A549 (cell line): ENCODE measurements around the gene LRRC4B. TPM values are rescaled to one million over a fixed set of nuclear protein-coding genes. Genes with fewer than 3 reads are reported as not detected.
A peak's percentile ranks its signal among the peaks of the same experiment; 100 is the strongest.

ENCODE experiments used
- ATAC-seq, 2 experiments: fragments of 200-7000 bp in 1 of 2; fragments of >200 bp in 1 of 2; cut with Nextera tagmentation in 1 of 2; cut with Tn5 transposase in 1 of 2; 3 replicates each; pipeline versions ENCODE4 v1.8.0 to v1.9.1; 2018 to 2020; ENCODE audit warnings: mild to moderate bottlenecking in 1 of 2, moderate library complexity in 1 of 2
- CTCF ChIA-PET: fragments of 300-600 bp; sonication (Branson Sonifier 250); formaldehyde crosslinking; extraction: SDS; loops from one replicate; lab custom pipeline; 2021; ENCODE audit warnings: antibody characterized with exemption, inconsistent platforms; lab: Yijun Ruan, JAX
- POLR2A ChIA-PET: fragments of 350-600 bp; formaldehyde crosslinking; extraction: SDS; loops from one replicate; lab custom pipeline; 2021; ENCODE audit warnings: antibody characterized with exemption, inconsistent platforms; lab: Yijun Ruan, JAX
- DNase-seq, 2 experiments: peaks; one replicate each; pipeline versions ENCODE4 v3.0.0 to v3.0.0-alpha.2; 2011 to 2016; ENCODE audit warnings: low read depth in 1 of 2, low spot score in 1 of 2
- FAIRE-seq: peaks from 2 replicates; lab custom pipeline; 2011; peaks lifted over from hg19 to GRCh38; lab: Jason Lieb, UNC
- H3K27ac ChIP-seq, 2 experiments: fragments of >200 bp; sonication (Bioruptor Twin); formaldehyde crosslinking; 3 replicates each; pipeline ENCODE4 v1.5.1; 2016 to 2017
- H3K4me1 ChIP-seq: fragments of >200 bp; sonication (Bioruptor Twin); formaldehyde crosslinking; 3 replicates; pipeline ENCODE4 v1.6.1; 2016
- H3K4me2 ChIP-seq: fragments of >200 bp; sonication (Bioruptor Twin); formaldehyde crosslinking; 3 replicates; pipeline ENCODE4 v1.6.1; 2016
- H3K4me3 ChIP-seq: fragments of >200 bp; sonication (Bioruptor Twin); formaldehyde crosslinking; 3 replicates; pipeline ENCODE4 v1.5.1; 2016
- H3K9me3 ChIP-seq: fragments of >200 bp; sonication (Bioruptor Twin); formaldehyde crosslinking; 3 replicates; pipeline ENCODE4 v1.6.1; 2016
- BHLHE40 ChIP-seq: IDR thresholded peaks from 2 replicates; pipeline ENCODE4 v1.6.1; 2012; ENCODE audit warnings: low read depth, low read length, inconsistent platforms
- CBX8 ChIP-seq: fragments of 200-600 bp; sonication (generic); IDR thresholded peaks from 2 replicates; pipeline ENCODE4 v1.6.1; 2016
- CHD4 ChIP-seq: fragments of 200-600 bp; sonication (generic); IDR thresholded peaks from 2 replicates; pipeline ENCODE4 v1.6.1; 2016; ENCODE audit warnings: antibody characterized with exemption, mild to moderate bottlenecking, borderline replicate concordance
- EP300 ChIP-seq, 2 experiments: fragments of >200 bp; sonication (Bioruptor Twin); formaldehyde crosslinking; IDR thresholded peaks; 2 replicates in 1 of 2; 3 replicates in 1 of 2; pipeline ENCODE4 v1.6.1; 2016 to 2017
- FOSL2 ChIP-seq, 2 experiments: fragments of 450-650 bp in 1 of 2; fragments of >200 bp in 1 of 2; sonication (Bioruptor Twin) in 1 of 2; formaldehyde crosslinking; IDR thresholded peaks; 2 replicates each; pipeline versions ENCODE4 v1.5.0 to v1.6.1; 2016 to 2020; ENCODE audit warnings: mild to moderate bottlenecking in 1 of 2, moderate library complexity in 1 of 2
- FOXS1 ChIP-seq: fragments of 250-450 bp; sonication (Bioruptor Pico); IDR thresholded peaks from 2 replicates; pipeline ENCODE4 v1.5.0; 2020; ENCODE audit warnings: mild to moderate bottlenecking, moderate library complexity
- HEYL ChIP-seq: fragments of 250-450 bp; sonication (Bioruptor Pico); IDR thresholded peaks from 2 replicates; pipeline ENCODE4 v1.8.0; 2021; ENCODE audit warnings: mild to moderate bottlenecking, moderate library complexity
- HOXA7 ChIP-seq: fragments of 250-450 bp; sonication (Bioruptor Pico); IDR thresholded peaks from 2 replicates; pipeline ENCODE4 v1.5.0; 2020; ENCODE audit warnings: mild to moderate bottlenecking, moderate library complexity
- KDM1A ChIP-seq: fragments of 200-600 bp; sonication (generic); IDR thresholded peaks from 2 replicates; pipeline ENCODE4 v1.6.1; 2016; ENCODE audit warnings: low read depth, mild to moderate bottlenecking
- MYC ChIP-seq: IDR thresholded peaks from 2 replicates; pipeline ENCODE4 v1.6.1; 2012; ENCODE audit warnings: mild to moderate bottlenecking, inconsistent platforms, low read length, improper control_type of control experiment, borderline replicate concordance
- NFE2L2 ChIP-seq: fragments of 150-350 bp; conservative IDR thresholded peaks from 2 replicates; pipeline ENCODE4 v1.6.1; 2014; ENCODE audit warnings: low read length
- RAD21 ChIP-seq, 2 experiments: fragments of >200 bp in 1 of 2; sonication (Bioruptor Twin) in 1 of 2; formaldehyde crosslinking in 1 of 2; IDR thresholded peaks in 1 of 2; conservative IDR thresholded peaks in 1 of 2; 2 replicates in 1 of 2; 3 replicates in 1 of 2; pipeline ENCODE4 v1.6.1; 2012 to 2018; ENCODE audit warnings: inconsistent platforms in 1 of 2
- RNF2 ChIP-seq: fragments of 200-600 bp; sonication (generic); IDR thresholded peaks from 2 replicates; pipeline ENCODE4 v1.6.1; 2016; ENCODE audit warnings: low read depth, mild to moderate bottlenecking, antibody characterized with exemption, moderate library complexity, borderline replicate concordance
- SREBF2 ChIP-seq: fragments of 450-650 bp; IDR thresholded peaks from 2 replicates; pipeline ENCODE4 v1.6.1; 2014; ENCODE audit warnings: mild to moderate bottlenecking, moderate library complexity
- TP53 ChIP-seq: fragments of 250-450 bp; sonication (Bioruptor Pico); IDR thresholded peaks from 2 replicates; pipeline ENCODE4 v1.5.0; 2021; ENCODE audit warnings: mild to moderate bottlenecking, moderate library complexity
- ZC3H11A ChIP-seq: fragments of 450-650 bp; IDR thresholded peaks from 2 replicates; pipeline ENCODE4 v1.6.1; 2014; ENCODE audit warnings: antibody characterized with exemption, mild to moderate bottlenecking
- WGBS: methylation state at CpG from one replicate; pipeline ENCODE4 v1.1.6; 2017; ENCODE audit errors: missing lambda C conversion rate; 5-methylcytosine and 5-hydroxymethylcytosine counted together
- polyA plus RNA-seq, 4 experiments: library from polyadenylated mRNA; depleted of rRNA in 3 of 4; stranded (reverse); fragments of >200 nt; fragmentation: RNase III in 1 of 4; extraction: RNeasy Plus Mini Kit Qiagen cat#74134 plus additional on column Dnase treatment in 1 of 4; gene quantifications; 2 replicates in 3 of 4; 3 replicates in 1 of 4; pipeline ENCODE4 v1.2.3, GENCODE V29; 2011 to 2017
- TF ChIP-seq, protein P1 (sequence below): fragments of >200 bp; sonication (Bioruptor Twin); formaldehyde crosslinking; IDR thresholded peaks from 3 replicates; pipeline ENCODE4 v1.5.1; 2016
- TF ChIP-seq, protein P2 (sequence below): fragments of 450-650 bp; IDR thresholded peaks from 2 replicates; pipeline ENCODE4 v1.6.1; 2014; ENCODE audit warnings: antibody characterized with exemption
- TF ChIP-seq, protein P3 (sequence below): IDR thresholded peaks from 2 replicates; pipeline ENCODE4 v1.6.1; 2012
- TF ChIP-seq, protein P4 (sequence below): fragments of >200 bp; sonication (Bioruptor Twin); formaldehyde crosslinking; IDR thresholded peaks from 3 replicates; pipeline ENCODE4 v1.6.1; 2016
- TF ChIP-seq, protein P5 (sequence below): fragments of 200-600 bp; sonication (generic); IDR thresholded peaks from 2 replicates; pipeline ENCODE4 v1.6.1; 2016; ENCODE audit warnings: antibody characterized with exemption, mild to moderate bottlenecking, moderate library complexity

The LRRC4B gene
- polyA plus RNA-seq, 2 of the 4 experiments (the other 2 are of a cell fraction), result 0.54 to 0.97 TPM

DNA sequence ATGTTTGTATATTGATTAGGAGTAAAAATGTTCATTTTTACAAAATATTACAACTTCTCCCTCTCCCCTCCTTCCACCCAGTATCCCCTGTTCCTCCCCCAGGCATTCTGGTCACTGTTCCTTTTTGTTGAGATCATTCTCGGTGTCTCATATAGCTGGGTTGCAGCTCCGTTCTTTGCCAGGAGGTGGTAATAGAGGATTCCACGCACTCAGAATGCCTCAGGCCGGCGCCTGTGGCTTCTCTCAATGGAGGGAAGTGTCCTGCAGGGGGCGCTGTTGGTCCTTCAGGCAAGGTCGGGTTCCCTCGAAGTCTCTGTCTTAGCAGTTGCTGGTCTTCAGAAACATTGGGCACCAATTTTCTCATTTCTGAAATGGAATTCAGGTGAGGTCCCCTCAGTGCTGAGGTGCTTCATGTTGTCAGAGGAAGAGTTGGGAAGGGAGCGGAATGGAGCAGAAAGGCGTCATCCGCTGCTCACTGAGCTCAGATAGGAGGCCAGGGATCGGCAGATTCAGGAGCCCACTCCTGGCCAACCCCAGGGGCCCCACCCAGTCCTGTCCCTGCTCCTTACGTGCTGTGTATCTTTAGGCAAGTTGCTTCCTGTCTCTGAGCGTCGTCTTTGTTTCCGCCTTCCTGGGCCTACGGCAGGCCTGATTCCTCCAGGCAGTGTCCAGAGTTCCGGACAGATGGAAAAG is 81.3 kb downstream of the LRRC4B start:
- peak; percentile 59 for FAIRE-seq
- DNase-seq, result peak in 1 of 2 experiments; percentile 92
- no peak for TF ChIP-seq MYC
- TF ChIP-seq RAD21 (conservative IDR thresholded peaks at IDR 0.05 in 1 of 2, IDR thresholded peaks at IDR 0.05 in 1 of 2), result peak in 1 of 2 experiments; percentile 43; a peak in 2 of 5 replicates
- TF ChIP-seq, protein P1, sequence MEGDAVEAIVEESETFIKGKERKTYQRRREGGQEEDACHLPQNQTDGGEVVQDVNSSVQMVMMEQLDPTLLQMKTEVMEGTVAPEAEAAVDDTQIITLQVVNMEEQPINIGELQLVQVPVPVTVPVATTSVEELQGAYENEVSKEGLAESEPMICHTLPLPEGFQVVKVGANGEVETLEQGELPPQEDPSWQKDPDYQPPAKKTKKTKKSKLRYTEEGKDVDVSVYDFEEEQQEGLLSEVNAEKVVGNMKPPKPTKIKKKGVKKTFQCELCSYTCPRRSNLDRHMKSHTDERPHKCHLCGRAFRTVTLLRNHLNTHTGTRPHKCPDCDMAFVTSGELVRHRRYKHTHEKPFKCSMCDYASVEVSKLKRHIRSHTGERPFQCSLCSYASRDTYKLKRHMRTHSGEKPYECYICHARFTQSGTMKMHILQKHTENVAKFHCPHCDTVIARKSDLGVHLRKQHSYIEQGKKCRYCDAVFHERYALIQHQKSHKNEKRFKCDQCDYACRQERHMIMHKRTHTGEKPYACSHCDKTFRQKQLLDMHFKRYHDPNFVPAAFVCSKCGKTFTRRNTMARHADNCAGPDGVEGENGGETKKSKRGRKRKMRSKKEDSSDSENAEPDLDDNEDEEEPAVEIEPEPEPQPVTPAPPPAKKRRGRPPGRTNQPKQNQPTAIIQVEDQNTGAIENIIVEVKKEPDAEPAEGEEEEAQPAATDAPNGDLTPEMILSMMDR, result peak; percentile 50
- TF ChIP-seq ZC3H11A, result no peak
- H3K4me2 ChIP-seq, result no peak overlapping the region
- POLR2A ChIA-PET, result no interaction called here
- peaks cover 16% of the 10 kb centered on the region for H3K9me3 ChIP-seq
- no peak overlapping the region for H3K27ac ChIP-seq
- no peak overlapping the region for H3K4me3 ChIP-seq
- ATAC-seq, result peak in 1 of 2 experiments; percentile 52; a peak in 3 of 6 replicates
- peaks cover 4% of the 10 kb centered on the region; the same call in 2 of the 3 replicates for H3K4me1 ChIP-seq
- CTCF ChIA-PET, result interaction anchor here (0.6 to 2.6 kb wide), 14 partner anchors 8 to 165 kb away, joined by 3 to 24 read pairs (median 3); no protein-coding TSS in a partner anchor
- 86% methylated on average over 18 of the region's 18 CpGs for WGBS

DNA sequence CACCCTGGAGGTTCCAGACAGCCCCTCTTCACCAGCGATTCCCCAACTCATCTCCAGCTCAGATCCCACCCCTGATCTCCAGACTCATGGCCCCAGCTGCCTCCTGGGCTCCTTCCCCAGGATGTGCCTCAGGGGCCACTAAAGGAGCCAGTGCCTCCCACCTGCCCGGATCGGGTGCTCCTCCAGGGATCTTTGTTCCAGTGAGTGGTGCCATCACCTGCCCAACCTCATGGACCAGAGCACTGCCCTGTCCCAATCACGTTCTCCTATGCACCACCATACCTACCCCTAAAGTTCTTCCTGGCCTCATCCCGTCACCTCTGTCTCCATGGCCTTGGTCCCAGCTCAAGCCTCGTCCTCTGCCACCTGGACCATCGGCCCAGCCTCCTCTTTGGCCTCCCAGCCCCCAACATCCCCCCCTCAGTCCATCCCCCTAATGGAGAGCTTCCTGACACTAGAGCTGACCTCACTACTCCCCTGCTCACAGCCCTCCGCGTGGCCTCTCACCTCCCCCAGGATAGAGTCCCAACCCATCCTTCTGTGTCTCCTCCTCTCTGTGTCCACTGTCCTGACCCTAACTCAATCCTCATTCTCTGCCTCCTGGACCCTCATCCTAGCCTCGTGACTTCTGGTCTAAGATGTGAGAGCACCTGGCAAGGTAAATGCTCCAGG is 82.8 kb downstream of the LRRC4B start:
- no peak for DNase-seq
- FAIRE-seq, result no peak
- H3K4me1 ChIP-seq, result no peaks in the 10 kb centered on the region
- TF ChIP-seq KDM1A (no peak), SREBF2 (no peak), NFE2L2 (no peak), TP53 (CRISPR knock-in tag) (no peak), EP300 (IDR thresholded peaks at IDR 0.05) (no peak), BHLHE40 (no peak), CBX8 (no peak), HOXA7 (no peak), RNF2 (no peak), HEYL (no peak), FOSL2 (IDR thresholded peaks at IDR 0.05) (no peak), FOSL2 (CRISPR knock-in tag; IDR thresholded peaks at IDR 0.05) (no peak), FOXS1 (CRISPR knock-in tag) (no peak), CHD4 (no peak)
- TF ChIP-seq, protein P2, sequence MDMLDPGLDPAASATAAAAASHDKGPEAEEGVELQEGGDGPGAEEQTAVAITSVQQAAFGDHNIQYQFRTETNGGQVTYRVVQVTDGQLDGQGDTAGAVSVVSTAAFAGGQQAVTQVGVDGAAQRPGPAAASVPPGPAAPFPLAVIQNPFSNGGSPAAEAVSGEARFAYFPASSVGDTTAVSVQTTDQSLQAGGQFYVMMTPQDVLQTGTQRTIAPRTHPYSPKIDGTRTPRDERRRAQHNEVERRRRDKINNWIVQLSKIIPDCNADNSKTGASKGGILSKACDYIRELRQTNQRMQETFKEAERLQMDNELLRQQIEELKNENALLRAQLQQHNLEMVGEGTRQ, result no peak
- TF ChIP-seq, protein P3, sequence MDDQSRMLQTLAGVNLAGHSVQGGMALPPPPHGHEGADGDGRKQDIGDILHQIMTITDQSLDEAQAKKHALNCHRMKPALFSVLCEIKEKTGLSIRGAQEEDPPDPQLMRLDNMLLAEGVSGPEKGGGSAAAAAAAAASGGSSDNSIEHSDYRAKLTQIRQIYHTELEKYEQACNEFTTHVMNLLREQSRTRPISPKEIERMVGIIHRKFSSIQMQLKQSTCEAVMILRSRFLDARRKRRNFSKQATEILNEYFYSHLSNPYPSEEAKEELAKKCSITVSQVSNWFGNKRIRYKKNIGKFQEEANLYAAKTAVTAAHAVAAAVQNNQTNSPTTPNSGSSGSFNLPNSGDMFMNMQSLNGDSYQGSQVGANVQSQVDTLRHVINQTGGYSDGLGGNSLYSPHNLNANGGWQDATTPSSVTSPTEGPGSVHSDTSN, result no peak
- TF ChIP-seq, protein P4, sequence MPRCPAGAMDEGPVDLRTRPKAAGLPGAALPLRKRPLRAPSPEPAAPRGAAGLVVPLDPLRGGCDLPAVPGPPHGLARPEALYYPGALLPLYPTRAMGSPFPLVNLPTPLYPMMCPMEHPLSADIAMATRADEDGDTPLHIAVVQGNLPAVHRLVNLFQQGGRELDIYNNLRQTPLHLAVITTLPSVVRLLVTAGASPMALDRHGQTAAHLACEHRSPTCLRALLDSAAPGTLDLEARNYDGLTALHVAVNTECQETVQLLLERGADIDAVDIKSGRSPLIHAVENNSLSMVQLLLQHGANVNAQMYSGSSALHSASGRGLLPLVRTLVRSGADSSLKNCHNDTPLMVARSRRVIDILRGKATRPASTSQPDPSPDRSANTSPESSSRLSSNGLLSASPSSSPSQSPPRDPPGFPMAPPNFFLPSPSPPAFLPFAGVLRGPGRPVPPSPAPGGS, result no peak
- TF ChIP-seq, protein P5, sequence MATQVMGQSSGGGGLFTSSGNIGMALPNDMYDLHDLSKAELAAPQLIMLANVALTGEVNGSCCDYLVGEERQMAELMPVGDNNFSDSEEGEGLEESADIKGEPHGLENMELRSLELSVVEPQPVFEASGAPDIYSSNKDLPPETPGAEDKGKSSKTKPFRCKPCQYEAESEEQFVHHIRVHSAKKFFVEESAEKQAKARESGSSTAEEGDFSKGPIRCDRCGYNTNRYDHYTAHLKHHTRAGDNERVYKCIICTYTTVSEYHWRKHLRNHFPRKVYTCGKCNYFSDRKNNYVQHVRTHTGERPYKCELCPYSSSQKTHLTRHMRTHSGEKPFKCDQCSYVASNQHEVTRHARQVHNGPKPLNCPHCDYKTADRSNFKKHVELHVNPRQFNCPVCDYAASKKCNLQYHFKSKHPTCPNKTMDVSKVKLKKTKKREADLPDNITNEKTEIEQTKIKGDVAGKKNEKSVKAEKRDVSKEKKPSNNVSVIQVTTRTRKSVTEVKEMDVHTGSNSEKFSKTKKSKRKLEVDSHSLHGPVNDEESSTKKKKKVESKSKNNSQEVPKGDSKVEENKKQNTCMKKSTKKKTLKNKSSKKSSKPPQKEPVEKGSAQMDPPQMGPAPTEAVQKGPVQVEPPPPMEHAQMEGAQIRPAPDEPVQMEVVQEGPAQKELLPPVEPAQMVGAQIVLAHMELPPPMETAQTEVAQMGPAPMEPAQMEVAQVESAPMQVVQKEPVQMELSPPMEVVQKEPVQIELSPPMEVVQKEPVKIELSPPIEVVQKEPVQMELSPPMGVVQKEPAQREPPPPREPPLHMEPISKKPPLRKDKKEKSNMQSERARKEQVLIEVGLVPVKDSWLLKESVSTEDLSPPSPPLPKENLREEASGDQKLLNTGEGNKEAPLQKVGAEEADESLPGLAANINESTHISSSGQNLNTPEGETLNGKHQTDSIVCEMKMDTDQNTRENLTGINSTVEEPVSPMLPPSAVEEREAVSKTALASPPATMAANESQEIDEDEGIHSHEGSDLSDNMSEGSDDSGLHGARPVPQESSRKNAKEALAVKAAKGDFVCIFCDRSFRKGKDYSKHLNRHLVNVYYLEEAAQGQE, result no peak
- no peak overlapping the region for H3K4me3 ChIP-seq
- POLR2A ChIA-PET, result no interaction called here
- no peak overlapping the region for H3K27ac ChIP-seq
- WGBS, result 95% methylated on average over 10 of the region's 10 CpGs
- CTCF ChIA-PET, result interaction anchor here (0.9 to 3.4 kb wide), 5 partner anchors 12 to 128 kb away, joined by 3 to 12 read pairs (median 6); no protein-coding TSS in a partner anchor
- H3K4me2 ChIP-seq, result no peak overlapping the region
- H3K9me3 ChIP-seq, result peaks cover 16% of the 10 kb centered on the region
- ATAC-seq, result no peak
